ENCODE data around the gene AGAP1.

Gene AGAP1

DNA sequence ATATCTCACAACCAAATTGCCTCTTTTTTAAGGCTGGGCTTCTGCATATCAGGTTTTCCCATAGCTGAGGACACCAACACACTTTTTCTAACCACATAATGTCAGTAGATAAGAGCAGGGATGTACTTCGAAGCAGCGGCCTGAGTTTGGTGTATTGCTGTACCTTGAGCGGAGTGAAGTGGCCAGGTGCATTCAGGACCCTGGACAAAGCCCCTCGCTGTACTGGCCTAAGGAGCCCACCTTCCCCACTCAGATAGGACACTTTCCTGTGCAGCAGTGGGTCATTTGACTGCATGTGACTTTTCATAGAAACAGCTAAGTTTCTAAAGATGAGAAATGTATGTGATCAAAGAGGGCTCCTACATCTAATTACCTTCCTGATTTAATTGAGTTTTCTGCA lies 461.8 kb downstream of the AGAP1 start:
- DNase-seq, result no peak

DNA sequence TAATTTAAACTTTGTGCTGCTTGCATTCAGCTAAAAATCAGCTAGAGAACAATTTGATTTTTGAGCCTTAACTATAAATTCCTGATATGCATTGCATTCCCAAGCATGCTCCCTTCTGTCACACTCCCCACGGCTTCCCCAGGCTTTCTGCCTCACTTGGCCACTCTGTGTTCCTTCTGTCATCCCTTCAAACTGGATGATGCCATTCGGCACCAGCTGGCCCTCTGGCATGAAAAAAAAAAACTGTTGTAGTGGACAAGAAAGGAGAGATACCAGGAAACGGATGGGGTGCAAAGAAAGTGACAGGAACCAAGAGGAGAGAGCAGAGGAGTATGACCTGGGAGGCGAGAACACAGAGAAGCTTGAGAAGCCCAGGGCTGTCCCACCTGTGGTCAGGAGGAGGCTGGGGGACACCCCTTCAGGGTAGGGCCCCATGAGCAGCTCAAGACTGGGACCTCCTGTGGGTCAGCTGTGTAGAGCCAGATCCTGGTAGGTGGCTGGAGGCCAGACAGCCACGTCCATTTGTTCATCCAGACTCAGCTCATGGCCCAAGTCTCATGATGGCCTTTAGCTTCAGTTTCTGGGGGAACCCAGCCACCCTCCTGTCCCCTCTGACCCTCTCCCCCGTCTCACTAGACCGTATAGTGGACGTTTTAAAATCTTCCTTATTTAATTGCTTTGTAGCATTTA lies 462.6 kb downstream of the AGAP1 start:
- no peak for DNase-seq

DNA sequence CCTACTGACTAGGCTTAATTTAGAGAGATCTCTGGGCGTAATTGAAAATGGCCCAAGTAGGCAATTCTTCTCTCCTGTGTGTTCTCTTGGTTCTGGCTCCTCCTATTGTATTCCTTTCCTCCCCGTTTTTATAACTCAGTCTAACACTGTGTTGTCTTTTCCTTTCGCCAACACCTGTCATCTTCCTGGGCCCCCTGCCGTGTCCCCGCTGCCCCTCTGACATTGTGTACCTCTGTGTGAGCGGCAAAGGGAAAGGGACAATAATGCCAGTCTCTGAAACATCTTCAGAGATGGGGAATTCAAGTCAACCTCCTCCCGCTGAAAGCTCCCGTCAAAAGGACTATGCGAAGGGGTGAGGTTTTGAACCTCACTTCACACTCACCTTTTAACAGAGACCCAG lies 463.4 kb downstream of the AGAP1 start:
- DNase-seq, result no peak

DNA sequence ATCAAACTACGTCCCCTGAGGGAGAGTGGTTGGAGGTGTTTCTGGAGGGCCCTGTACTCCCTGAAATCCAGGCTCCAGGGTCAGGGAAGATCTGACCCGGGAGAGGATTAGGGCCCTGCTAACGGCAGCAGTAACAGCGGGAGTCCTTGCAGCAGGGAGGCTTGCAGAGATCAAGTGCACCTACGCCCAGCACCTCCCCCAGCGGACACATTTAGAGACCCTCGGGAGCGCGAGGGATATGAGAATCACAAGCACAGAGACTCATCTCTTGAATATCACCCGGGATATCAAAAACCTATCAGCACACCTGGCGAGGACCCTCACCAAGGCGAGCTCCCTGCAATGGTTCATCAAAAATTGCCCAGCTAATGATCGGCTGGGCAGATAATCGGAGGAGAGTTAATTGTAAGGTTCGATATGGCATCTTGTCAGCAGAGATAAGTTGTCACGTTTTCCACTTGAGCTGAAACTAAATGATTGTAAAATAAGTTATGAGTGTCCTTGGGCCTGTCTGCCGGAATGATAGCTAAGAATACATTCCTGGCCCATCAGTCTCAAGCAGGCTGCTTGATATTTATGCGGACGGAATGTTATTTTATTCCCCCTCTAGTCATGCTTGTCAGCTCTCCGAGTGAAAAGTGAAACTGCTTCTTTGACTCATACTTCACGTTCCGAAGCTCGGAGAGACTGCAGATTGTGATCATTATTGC lies 464.5 kb downstream of the AGAP1 start:
- DNase-seq, result no peak

DNA sequence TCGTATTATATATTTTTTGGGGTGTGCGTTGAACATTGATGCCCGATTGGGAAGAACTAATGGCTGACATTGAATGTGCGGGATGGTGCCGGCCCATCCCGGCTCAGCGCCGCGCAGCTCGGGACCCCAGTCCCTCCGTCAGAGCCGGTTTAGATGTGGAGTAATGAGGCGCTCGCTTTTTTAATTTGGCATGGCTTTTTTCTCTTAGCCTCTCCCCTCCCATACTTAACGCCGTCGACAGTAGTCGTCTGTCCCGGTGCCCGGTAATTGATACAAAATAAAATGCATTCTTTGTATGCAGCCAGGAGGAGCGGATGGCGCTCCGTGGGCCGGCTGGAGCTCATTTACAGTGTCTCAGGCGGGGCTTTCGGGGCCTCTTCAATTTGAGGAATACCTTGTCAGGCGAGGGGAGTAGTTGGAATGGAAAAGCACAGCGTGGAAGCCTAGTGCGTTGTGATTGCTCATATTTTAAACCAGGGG lies 465.1 kb downstream of the AGAP1 start:
- no peak for DNase-seq

DNA sequence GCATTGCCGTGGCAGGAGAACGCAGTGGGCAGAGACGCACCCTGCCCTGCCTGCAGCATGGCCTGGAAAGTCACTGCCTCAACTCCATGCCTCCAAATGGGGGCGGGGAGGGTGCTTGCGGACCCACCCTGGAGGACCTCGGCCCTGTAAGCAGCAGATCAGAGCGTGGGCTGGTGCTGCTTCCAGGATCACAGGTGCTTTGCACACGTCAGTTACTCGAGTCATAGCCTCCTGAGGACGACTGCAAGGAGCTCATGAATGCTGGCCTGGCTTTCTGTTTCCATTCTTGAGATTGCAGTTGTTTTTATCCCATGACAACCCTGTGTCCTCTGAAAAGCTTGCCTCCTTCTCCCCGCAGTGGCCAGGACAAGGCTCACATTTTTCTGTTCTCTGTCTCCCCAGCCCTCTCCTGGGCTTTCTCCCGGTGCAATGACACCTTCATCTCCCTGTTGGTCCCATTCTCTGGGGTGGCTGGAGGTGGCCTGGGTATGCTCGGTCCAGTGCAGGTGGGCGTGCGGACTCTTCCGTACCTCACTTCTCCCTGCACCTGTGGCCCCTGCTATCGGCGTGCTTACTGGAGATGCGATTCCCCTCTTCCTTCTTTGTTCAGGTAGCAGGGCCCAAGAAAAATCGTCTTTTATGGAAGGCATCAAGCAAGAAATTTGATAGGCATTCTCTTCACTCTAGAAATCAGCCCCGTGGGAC lies 466.3 kb downstream of the AGAP1 start:
- no peak for DNase-seq

DNA sequence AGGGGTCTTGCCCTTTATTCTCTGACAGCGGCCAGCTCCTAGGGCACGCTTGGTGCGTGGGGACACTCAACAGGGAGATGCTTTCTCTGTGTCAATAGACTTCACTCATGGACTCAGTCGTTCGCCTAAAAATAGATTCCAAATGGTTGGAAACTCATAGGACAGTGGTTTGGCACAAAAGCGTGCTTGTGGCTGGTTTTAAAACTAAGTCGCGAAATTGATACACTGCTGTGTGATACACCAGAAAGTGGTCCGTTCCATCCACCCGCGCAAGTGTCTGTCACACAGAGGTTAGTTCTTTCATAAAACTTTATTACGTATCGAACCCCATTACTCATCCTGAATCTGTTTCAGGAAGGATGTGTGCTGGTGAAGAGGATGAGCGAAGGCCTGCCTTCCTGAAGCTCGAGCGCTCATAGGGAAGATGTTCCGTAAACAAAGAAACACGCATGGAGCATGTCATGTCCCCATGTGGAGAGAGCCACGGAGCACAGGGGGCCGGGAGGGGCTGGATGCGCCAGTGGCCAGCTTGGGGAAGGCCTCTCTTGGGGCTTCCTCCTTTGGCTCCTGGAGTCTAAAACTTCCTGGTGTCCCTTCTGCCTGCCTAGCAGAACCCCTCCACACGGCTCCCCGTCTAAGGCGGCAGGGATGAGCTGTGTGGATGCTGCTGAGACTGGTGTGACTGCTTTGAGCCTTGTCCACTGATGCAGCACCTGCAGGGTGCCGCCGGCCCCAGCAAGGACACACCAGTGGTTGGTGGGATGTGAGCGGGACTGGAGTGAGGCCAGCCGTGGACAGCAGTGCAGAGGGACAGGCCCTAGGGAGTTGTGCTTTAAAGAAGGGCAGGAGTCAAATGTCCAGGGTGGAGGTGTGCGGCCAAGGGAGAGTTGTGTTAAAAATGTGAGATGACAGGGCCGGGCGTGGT lies 467.1 kb downstream of the AGAP1 start:
- no peak for DNase-seq

DNA sequence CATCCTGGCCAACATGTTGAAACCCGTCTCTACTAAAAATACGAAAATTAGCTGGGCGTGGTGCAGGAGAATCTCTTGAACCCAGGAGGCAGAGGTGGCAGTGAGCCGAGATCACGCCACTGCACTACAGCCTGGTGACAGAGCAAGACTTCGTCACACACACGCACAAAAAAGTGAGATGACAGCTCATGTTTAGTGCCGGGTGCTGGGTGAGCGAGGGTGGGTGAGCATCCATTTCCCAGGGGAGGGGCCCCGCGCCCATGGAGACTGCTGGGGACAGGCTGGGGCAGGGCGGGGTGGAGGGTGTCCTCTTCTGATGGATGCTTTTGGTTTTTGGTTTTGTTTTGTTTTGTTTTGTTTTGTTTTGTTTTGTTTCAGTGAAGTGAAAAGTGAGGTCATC lies 467.9 kb downstream of the AGAP1 start:
- no peak for DNase-seq

DNA sequence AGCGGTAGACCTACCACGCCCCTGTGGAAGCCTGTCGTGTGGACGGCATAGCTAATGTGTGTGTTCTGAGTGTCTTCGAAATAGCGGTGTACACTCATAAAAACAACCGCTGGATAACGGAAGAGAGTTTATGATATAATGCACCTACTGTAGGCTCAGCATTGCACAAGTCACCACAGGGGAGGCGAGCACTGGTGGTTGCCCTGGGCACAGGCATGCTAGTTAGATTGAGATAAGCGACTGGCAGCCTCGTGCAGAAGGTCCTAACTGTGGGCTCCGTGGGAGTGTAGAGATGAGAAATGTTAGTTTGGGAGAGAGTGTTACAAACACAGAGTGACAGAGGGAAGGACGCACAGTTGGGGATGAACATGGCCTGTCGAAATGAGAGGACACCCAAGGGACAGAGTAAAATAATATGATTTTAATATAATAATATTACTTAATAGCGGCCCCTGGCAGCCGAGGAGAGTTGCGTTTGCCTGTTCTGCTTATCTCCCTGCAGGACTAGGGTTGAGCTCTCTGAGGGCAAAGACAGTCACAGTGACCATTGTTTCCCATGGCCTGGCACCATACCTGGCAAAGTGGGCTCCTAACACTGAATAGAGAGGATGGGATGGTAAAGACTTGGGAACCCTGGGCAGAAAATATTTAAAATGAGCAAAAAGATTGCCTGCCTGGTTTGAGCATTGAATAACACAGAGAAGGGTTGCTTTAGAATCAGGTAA lies 470.2 kb downstream of the AGAP1 start:
- DNase-seq, result no peak

DNA sequence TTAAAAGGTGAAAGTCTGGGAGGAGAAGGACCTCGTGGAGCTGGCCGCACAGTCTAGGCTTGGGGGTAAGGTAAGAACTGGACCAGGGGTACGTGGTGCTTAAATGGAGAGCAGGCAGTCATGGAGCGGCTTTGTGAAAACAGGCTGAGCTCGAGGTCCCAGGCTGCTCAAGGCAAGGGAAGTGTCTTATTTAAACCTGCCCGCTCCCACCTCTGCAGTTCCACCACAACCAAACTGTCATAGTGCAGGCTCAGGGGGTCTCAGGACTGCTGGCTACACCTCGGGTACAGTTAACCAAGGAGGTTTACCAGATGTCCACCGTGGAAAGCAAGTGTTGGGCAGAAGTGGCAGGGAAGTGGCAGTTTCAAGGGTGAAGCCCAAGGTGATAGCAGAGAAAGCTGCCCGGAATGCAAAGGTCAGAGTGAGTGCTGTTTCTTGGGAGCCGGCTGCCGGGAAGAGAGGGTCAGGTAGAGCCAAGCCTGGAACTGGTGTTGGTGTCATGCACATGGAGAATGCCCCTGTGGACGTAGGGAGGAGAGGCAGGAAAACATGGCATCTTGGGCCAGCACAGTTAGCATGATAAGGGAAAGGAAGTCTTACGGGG lies 471.0 kb downstream of the AGAP1 start:
- no peak for DNase-seq

DNA sequence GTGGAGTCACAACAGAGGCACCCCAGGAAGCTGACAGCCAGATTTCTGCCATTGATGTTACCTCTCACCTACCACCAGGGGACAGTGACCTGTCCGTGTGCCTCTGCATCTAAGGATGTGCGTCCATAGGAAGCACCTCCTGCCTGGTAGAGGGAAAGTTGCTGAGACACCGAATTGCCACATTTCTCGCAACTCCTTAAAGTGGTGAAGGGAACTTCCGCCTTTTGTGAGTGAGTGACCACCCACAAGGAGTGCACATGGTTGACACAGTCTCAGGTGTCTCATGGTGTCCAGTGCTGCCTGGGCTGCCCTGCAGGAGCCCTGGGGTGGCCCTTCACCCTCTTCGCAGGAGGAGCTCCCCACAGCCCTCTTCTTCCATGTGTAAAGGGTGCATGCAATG lies 472.6 kb downstream of the AGAP1 start:
- no peak for DNase-seq

DNA sequence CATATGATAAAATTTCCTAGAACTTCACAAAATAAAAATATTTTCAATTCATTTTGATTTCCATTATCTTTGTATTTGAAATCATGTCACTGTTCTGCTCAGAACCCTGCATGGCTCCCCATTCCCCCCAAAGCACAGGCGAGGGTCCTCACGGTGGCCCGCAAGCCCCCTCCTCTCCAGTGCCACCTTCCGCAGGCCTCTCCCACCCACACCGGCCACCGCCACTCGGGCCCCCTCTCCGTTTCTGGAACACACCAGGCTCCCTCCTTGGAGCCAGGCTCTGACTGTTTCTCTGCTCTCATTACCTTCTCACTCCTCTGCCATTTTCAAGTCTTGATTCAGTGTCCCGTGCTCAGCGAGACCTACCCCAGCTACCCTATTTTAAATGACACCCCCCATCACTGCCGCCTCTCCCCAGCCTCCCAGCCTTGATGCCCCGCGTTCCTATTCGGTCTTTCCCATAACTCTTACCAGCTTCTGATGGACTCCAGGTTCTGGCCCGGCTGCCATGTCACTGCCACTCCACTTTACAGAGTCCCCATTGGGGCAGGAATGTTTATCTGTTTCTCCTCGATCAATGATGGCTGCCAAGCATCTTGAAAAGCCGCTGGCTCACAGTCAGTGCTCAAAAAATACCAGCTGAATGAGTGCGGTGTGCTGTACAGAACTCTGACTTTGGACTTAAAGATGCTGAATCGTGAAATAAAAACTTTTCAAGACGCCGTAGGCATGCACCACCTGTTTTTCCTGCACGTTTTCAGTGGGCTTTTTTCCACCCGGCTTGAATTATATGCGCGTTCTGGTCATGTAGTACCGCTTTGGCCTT lies 473.3 kb downstream of the AGAP1 start:
- no peak for DNase-seq

DNA sequence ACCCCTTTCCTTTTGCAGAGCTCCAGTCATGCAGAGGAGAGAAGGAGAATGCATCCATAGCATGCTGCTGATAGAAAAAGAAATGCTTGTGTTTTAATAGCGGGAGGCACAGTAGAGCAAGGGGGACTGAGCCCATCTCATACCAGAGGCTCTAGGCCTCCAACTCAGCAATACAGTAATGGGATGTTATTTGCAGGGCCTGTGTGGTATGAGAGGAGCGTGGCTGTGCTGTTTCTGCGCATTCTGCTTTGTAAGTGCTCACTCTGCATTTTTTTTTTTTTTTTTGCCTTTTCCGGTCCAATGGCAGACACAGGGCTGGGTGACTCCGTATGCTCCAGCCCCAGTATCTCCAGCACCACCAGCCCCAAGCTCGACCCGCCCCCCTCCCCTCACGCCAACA lies 474.3 kb downstream of the AGAP1 start:
- DNase-seq, result no peak

DNA sequence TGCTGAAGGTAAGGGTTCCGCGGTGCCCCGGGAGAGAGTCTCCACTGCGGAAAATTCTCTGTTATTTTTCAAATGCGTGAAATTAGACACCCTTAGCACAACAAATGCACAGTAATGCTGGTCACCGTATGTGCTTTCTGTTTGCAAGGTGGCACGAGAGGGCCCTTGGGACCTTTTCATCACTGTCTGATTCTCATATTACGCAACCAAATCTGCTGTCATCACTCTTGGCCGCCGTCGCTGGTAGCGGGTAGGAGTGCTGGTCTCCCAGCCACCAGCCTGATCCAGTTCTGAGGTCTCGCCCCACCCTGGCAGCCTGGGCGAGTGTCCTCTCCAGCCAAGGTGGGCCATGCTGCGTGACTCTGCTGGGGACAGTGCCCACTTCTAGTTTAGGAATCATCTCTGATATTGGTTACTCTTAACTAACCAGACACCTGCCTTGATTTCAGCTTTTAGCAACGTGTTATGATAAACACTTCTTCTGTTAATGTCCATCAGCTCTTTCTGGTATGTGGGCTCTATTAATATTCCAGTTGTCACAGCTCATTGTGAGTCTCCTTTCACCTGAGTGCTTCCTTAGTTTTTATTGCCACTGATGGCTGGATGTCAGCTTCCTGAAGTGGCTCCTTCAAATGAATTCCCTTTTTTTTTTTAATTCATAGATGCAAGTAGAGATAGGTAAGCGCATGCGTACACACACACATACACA lies 474.9 kb downstream of the AGAP1 start:
- no peak for DNase-seq

DNA sequence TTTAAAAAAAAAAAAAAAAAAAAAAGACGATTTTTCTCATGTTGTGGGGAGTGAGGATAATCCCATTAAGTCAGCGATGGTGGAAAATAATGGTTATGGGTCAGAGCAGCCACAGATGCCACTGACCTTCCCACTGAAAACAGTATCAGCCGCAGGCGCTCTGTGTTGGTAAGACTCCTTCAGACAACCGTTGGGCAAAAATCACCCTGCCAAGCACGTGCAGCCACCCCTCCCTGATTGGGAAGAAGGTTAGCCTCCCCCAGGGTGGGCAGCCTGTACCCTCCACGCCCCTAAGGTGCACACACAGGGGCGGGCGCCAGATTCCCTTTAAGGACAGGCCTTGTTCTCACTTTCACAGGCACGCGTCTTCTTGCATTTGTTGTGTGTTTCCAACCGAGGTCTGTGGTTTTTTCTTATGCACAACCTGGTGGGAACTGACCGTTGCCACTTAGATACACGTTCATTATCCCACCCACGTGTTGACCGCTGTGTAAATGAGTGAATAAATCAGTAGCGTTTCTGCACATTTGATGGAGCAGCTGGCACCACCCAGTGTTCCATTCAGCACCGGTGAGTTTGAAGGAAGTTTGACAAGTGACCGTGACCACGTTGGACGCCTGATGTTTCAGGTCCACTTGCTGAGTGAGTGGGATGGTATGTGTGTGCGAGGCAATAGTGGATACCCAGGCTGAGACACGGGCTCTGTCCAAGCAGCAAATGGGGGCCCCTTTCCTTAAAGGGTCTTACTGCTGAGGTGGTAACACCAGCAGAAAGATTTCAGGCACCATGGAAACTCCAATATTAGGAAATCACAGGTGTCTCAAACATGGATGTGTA lies 476.6 kb downstream of the AGAP1 start:
- no peak for DNase-seq

DNA sequence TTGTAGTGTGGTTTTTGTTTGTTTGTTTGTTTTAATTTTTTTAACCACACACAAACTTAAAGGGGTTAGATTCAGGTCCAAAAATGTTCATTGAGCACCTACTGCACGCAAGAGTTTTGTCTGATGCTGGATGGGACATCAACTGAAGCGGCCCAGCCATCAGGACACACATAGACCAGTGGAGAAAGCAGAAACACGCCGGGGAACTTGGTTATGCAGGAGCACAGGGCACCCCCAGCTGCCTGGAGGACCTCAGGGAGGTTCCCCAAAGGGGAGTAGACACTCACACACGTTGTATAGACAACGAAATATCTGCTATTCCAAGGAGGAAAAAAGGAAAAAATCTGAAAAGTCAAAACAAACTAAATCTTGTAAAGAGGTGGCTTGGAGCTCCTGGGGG lies 482.7 kb downstream of the AGAP1 start:
- DNase-seq, result no peak

DNA sequence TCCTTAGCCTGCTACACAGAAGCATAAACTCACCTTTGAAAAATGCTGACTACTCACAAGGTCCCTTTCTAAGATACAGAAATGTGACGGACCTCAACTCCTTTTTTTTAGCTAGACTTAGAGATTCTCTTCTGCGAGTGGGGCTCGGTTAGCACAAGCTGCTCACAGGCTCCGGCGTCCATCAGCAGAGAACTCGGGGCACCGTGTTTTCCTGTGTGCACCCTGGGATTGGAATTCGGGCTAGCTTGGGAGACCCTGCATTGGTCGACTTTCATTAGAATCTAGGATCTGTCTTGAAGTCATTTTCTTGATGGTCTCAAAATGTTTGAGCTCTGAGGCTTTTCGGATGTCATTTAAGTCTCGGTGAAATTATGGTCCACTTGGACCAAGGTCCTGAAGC lies 483.1 kb downstream of the AGAP1 start:
- no peak for DNase-seq

DNA sequence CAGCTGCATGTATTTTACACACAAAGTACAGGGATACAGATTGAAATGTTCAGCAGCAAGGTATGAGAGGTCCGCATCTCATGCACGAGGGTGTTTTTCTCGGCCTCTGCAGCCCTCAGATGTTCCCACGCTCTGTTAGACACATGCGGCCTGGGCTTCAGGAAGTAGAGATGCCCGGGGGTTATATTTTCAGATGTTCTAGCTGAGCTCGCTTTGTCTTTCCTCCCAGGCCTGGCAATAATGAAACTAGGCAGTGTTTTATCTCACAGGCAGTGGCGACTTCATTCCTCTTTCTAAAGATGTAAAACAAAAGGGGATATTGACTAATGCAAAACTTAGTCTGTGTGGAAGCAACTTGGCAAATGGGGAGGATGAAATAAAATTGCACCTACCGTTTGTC lies 483.6 kb downstream of the AGAP1 start:
- DNase-seq, result no peak

All from hypothalamus (tissue), 51 donors.